Fibroblast of villous mesenchyme (primary cell): ENCODE data around the gene TAF10. TPM values are rescaled to one million over a fixed set of nuclear protein-coding genes. Genes with fewer than 3 reads are reported as not detected.

Experiments used
- DNase-seq: peaks from one replicate; pipeline ENCODE4 v3.0.0-alpha.2; 2010; ENCODE audit warnings: low read depth
- H3K4me3 ChIP-seq: 2 replicates; pipeline ENCODE4 v1.5.1; 2011; ENCODE audit warnings: low read depth, mild to moderate bottlenecking, low read length
- CTCF ChIP-seq: IDR thresholded peaks from 2 replicates; pipeline ENCODE4 v1.5.1; 2012; ENCODE audit warnings: low read depth, mild to moderate bottlenecking, low read length; ENCODE audit not compliant: insufficient read depth
- total RNA-seq: library from RNA; depleted of rRNA; stranded (reverse); fragments of >200 nt; gene quantifications from 2 replicates; pipeline ENCODE4 v1.2.3, GENCODE V29; 2012

The TAF10 gene
- total RNA-seq, 1 donor, result 28.9 TPM

- no peak for TF ChIP-seq CTCF
- H3K4me3 ChIP-seq, result no peak overlapping the region
- no peak for DNase-seq
Observed at GRCh38 chr11:6630632-6631291, 18.7 kb upstream of the TAF10 start.

- no peak for DNase-seq
- TF ChIP-seq CTCF, result no peak
- H3K4me3 ChIP-seq, result no peak overlapping the region
Observed at GRCh38 chr11:6629892-6630631, 18.0 kb upstream of the TAF10 start.

GRCh38 chr11:6629573-6629891 is 17.5 kb upstream of the TAF10 start:
- TF ChIP-seq CTCF, result no peak
- H3K4me3 ChIP-seq, result no peak overlapping the region
- DNase-seq, result no peak

- no peak for DNase-seq
- no peak for TF ChIP-seq CTCF
- no peak overlapping the region for H3K4me3 ChIP-seq
Observed at GRCh38 chr11:6628526-6628925, 16.5 kb upstream of the TAF10 start.

GRCh38 chr11:6627762-6628241 is 15.8 kb upstream of the TAF10 start:
- no peak overlapping the region for H3K4me3 ChIP-seq
- no peak for TF ChIP-seq CTCF
- DNase-seq, result no peak

GRCh38 chr11:6626971-6627761 is 15.2 kb upstream of the TAF10 start:
- TF ChIP-seq CTCF, result no peak
- H3K4me3 ChIP-seq, result no peak overlapping the region
- DNase-seq, result no peak
